Trophoblast cell (in vitro differentiated cells and primary cell): Measurements from ENCODE around the gene PCGF3.

ENCODE experiments used
- DNase-seq, 2 donors: peaks; one replicate each; pipeline ENCODE4 v3.0.0-alpha.2; 2016
- H2AFZ ChIP-seq: 2 replicates; pipeline ENCODE4 v1.6.1; 2013; ENCODE audit warnings: low read length, moderate library complexity, mild to moderate bottlenecking; ENCODE audit not compliant: insufficient read depth, poor library complexity
- H2AK5ac ChIP-seq: 2 replicates; pipeline ENCODE4 v1.6.1; 2013; ENCODE audit warnings: mild to moderate bottlenecking, low read length
- H2BK120ac ChIP-seq: 2 replicates; pipeline ENCODE4 v1.6.1; 2013; ENCODE audit warnings: low read length, mild to moderate bottlenecking, moderate library complexity; ENCODE audit not compliant: insufficient read depth, poor library complexity
- H2BK12ac ChIP-seq: 2 replicates; pipeline ENCODE4 v1.6.1; 2013; ENCODE audit warnings: mild to moderate bottlenecking, low read length, moderate library complexity
- H2BK5ac ChIP-seq: 2 replicates; pipeline ENCODE4 v1.6.1; 2013; ENCODE audit warnings: low read length, low read depth, moderate library complexity, mild to moderate bottlenecking; ENCODE audit not compliant: poor library complexity
- H3K14ac ChIP-seq: 2 replicates; pipeline ENCODE4 v1.6.1; 2013; ENCODE audit warnings: mild to moderate bottlenecking, low read length
- H3K18ac ChIP-seq: 2 replicates; pipeline ENCODE4 v1.6.1; 2013; ENCODE audit warnings: mild to moderate bottlenecking, low read length
- H3K23ac ChIP-seq: 2 replicates; pipeline ENCODE4 v1.6.1; 2013; ENCODE audit warnings: low read length
- H3K27ac ChIP-seq: 2 replicates; pipeline ENCODE4 v1.5.1; 2013; ENCODE audit warnings: low read depth, mild to moderate bottlenecking, inconsistent platforms, low read length, moderate library complexity
- H3K27me3 ChIP-seq: 2 replicates; pipeline ENCODE4 v1.6.1; 2013; ENCODE audit warnings: inconsistent platforms, mild to moderate bottlenecking, low read length, moderate library complexity; ENCODE audit not compliant: insufficient read depth
- H3K36me3 ChIP-seq, 2 experiments: 1 replicate in 1 of 2; 2 replicates in 1 of 2; pipeline ENCODE4 v1.6.1; 2013; ENCODE audit warnings: low read length in 2 of 2, mild to moderate bottlenecking in 2 of 2, moderate library complexity in 1 of 2; ENCODE audit not compliant: insufficient read depth in 2 of 2, control insufficient read depth in 1 of 2
- H3K4ac ChIP-seq: 2 replicates; pipeline ENCODE4 v1.6.1; 2013; ENCODE audit warnings: low read depth, mild to moderate bottlenecking, low read length, moderate library complexity
- H3K4me1 ChIP-seq, 2 experiments: 1 replicate in 1 of 2; 2 replicates in 1 of 2; pipeline ENCODE4 v1.6.1; 2013; ENCODE audit warnings: low read length in 2 of 2, mild to moderate bottlenecking in 2 of 2, moderate library complexity in 1 of 2; ENCODE audit not compliant: insufficient read depth in 2 of 2, control insufficient read depth in 1 of 2
- H3K4me2 ChIP-seq: 2 replicates; pipeline ENCODE4 v1.6.1; 2013; ENCODE audit warnings: inconsistent platforms, mild to moderate bottlenecking, low read length, moderate library complexity
- H3K4me3 ChIP-seq: 2 replicates; pipeline ENCODE4 v1.5.1; 2013; ENCODE audit warnings: mild to moderate bottlenecking, low read depth, low read length, inconsistent platforms
- H3K79me1 ChIP-seq: one replicate; pipeline ENCODE4 v1.6.1; 2013; ENCODE audit warnings: low read length
- H3K79me2 ChIP-seq: 2 replicates; pipeline ENCODE4 v1.6.1; 2013; ENCODE audit warnings: low read length, mild to moderate bottlenecking; ENCODE audit not compliant: control insufficient read depth, insufficient read depth, poor library complexity
- H3K9ac ChIP-seq: 2 replicates; pipeline ENCODE4 v1.6.1; 2013; ENCODE audit warnings: mild to moderate bottlenecking, low read length
- H3K9me3 ChIP-seq: 2 replicates; pipeline ENCODE4 v1.6.1; 2013; ENCODE audit warnings: low read depth, mild to moderate bottlenecking, control low read depth, inconsistent platforms, low read length; ENCODE audit not compliant: insufficient read depth
- H4K12ac ChIP-seq: 2 replicates; pipeline ENCODE4 v1.6.1; 2013; ENCODE audit warnings: low read depth, mild to moderate bottlenecking, low read length, moderate library complexity
- H4K8ac ChIP-seq: 2 replicates; pipeline ENCODE4 v1.6.1; 2013; ENCODE audit warnings: low read depth, mild to moderate bottlenecking, low read length, moderate library complexity
- H4K91ac ChIP-seq: one replicate; pipeline ENCODE4 v1.6.1; 2013; ENCODE audit warnings: low read depth, mild to moderate bottlenecking, low read length, moderate library complexity
- WGBS: extraction: QIAGEN DNeasy Blood & Tissue Kit; methylation state at CpG from one replicate; pipeline ENCODE4 v1.1.7; 2013; ENCODE audit warnings: missing lambda C conversion rate; ENCODE audit not compliant: insufficient read length, insufficient coverage; ENCODE audit errors: extremely low coverage; 5-methylcytosine and 5-hydroxymethylcytosine counted together

PCGF3 gene

GRCh38 chr4:657834-658667, 47.6 kb upstream of the PCGF3 start:
- Histone ChIP-seq H3K9me3 (peaks cover 12% of the 10 kb centered on the region), H3K4me3 (peak overlapping the region; percentile 37), H3K4me1 (peaks cover 4 to 8% of the 10 kb centered on the region in 2 experiments), H3K36me3 (no peaks in the 10 kb centered on the region), H4K8ac (no peak overlapping the region), H2BK12ac (no peak overlapping the region), H2AFZ (no peak overlapping the region), H3K79me1 (no peaks in the 10 kb centered on the region), H2BK120ac (no peak overlapping the region), H3K79me2 (no peaks in the 10 kb centered on the region), H3K27me3 (no peaks in the 10 kb centered on the region), H2BK5ac (no peak overlapping the region), H3K23ac (no peak overlapping the region), H3K18ac (no peak overlapping the region), H3K9ac (no peak overlapping the region), H3K4ac (no peak overlapping the region), H3K14ac (no peak overlapping the region), H3K4me2 (no peak overlapping the region), H4K12ac (no peak overlapping the region), H2AK5ac (no peak overlapping the region), H4K91ac (no peak overlapping the region), H3K27ac (no peak overlapping the region)
- no CpG with 5 or more reads among the region's 27 CpGs for whole genome bisulfite sequencing
- no peak for DNase-seq

GRCh38 chr4:658681-659667, 46.7 kb upstream of the PCGF3 start:
- Histone ChIP-seq H3K18ac (no peak overlapping the region), H3K79me1 (peaks cover 3% of the 10 kb centered on the region), H2BK5ac (no peak overlapping the region), H3K79me2 (peaks cover 4% of the 10 kb centered on the region), H2BK120ac (no peak overlapping the region), H2AFZ (no peak overlapping the region), H4K12ac (no peak overlapping the region), H3K4me3 (peak overlapping the region; percentile 15), H2BK12ac (no peak overlapping the region), H3K27me3 (no peaks in the 10 kb centered on the region), H3K4ac (no peak overlapping the region), H2AK5ac (no peak overlapping the region), H3K14ac (no peak overlapping the region), H4K8ac (no peak overlapping the region), H4K91ac (no peak overlapping the region), H3K9me3 (peaks cover 12% of the 10 kb centered on the region), H3K27ac (no peak overlapping the region), H3K4me2 (no peak overlapping the region), H3K23ac (peak overlapping the region; percentile 0), H3K9ac (no peak overlapping the region), H3K36me3 (no peaks in the 10 kb centered on the region), H3K4me1 (peaks cover 7 to 10% of the 10 kb centered on the region in 2 experiments)
- no CpG with 5 or more reads among the region's 32 CpGs for WGBS
- DNase-seq, result no peak

GRCh38 chr4:659851-660250, 45.8 kb upstream of the PCGF3 start:
- no peak overlapping the region for H4K8ac ChIP-seq
- H3K27ac ChIP-seq, result no peak overlapping the region
- H2BK5ac ChIP-seq, result no peak overlapping the region
- no peak overlapping the region for H4K91ac ChIP-seq
- H4K12ac ChIP-seq, result no peak overlapping the region
- H2BK12ac ChIP-seq, result no peak overlapping the region
- peaks cover 3% of the 10 kb centered on the region for H3K79me1 ChIP-seq
- no peaks in the 10 kb centered on the region for H3K36me3 ChIP-seq
- H3K27me3 ChIP-seq, result no peaks in the 10 kb centered on the region
- H3K14ac ChIP-seq, result no peak overlapping the region
- DNase-seq, result no peak
- H3K9ac ChIP-seq, result no peak overlapping the region
- peaks cover 7 to 14% of the 10 kb centered on the region in 2 experiments for H3K4me1 ChIP-seq
- H3K23ac ChIP-seq, result no peak overlapping the region
- peaks cover 12% of the 10 kb centered on the region for H3K9me3 ChIP-seq
- H3K4me2 ChIP-seq, result no peak overlapping the region
- no CpG with 5 or more reads among the region's 8 CpGs for WGBS
- H2AK5ac ChIP-seq, result no peak overlapping the region
- peaks cover 4% of the 10 kb centered on the region for H3K79me2 ChIP-seq
- H2AFZ ChIP-seq, result no peak overlapping the region
- no peak overlapping the region for H2BK120ac ChIP-seq
- no peak overlapping the region for H3K18ac ChIP-seq
- no peak overlapping the region for H3K4ac ChIP-seq
- H3K4me3 ChIP-seq, result no peak overlapping the region

GRCh38 chr4:660401-660800, 45.2 kb upstream of the PCGF3 start:
- no peak overlapping the region for H3K18ac ChIP-seq
- no CpG with 5 or more reads among the region's 10 CpGs for WGBS

More at GRCh38 chr4:660401-660800, 45.2 kb upstream of the PCGF3 start:
- no peak overlapping the region for H4K91ac ChIP-seq
- no peak overlapping the region for H2BK120ac ChIP-seq
- H2AFZ ChIP-seq, result no peak overlapping the region
- no peak overlapping the region for H3K23ac ChIP-seq
- peaks cover 4% of the 10 kb centered on the region for H3K79me2 ChIP-seq
- H3K4me2 ChIP-seq, result no peak overlapping the region
- no peak overlapping the region for H2BK5ac ChIP-seq
- H3K4me3 ChIP-seq, result no peak overlapping the region
- peaks cover 7 to 14% of the 10 kb centered on the region in 2 experiments for H3K4me1 ChIP-seq
- no peak overlapping the region for H3K27ac ChIP-seq
- H2AK5ac ChIP-seq, result no peak overlapping the region
- no peak overlapping the region for H3K9ac ChIP-seq
- H2BK12ac ChIP-seq, result no peak overlapping the region
- no peak overlapping the region for H3K4ac ChIP-seq
- no peak overlapping the region for H4K8ac ChIP-seq
- no peak overlapping the region for H3K14ac ChIP-seq
- no peaks in the 10 kb centered on the region for H3K27me3 ChIP-seq
- H4K12ac ChIP-seq, result no peak overlapping the region
- H3K79me1 ChIP-seq, result peaks cover 3% of the 10 kb centered on the region
- no peak for DNase-seq
- peaks cover 12% of the 10 kb centered on the region for H3K9me3 ChIP-seq
- no peaks in the 10 kb centered on the region for H3K36me3 ChIP-seq
